HCT116 (cell line): Measurements from ENCODE around the gene SMURF1. TPM values are rescaled to one million over a fixed set of nuclear protein-coding genes. Genes with fewer than 3 reads are reported as not detected.

Source experiments
- ATAC-seq: fragments of 200-7000 bp; cut with Tn5 transposase; 2 replicates; pipeline ENCODE4 v1.9.1; 2020; ENCODE audit warnings: mild to moderate bottlenecking, moderate library complexity
- BruUV-seq: library from RNA; stranded (reverse); fragments of 400-500 nt; replicated peaks from 2 replicates; lab custom pipeline; 2021; lab: Mats Ljungman, UMichigan
- CTCF ChIA-PET: fragments of 300-600 bp; sonication (Branson Sonifier 250); formaldehyde crosslinking; loops from one replicate; lab custom pipeline; 2021; ENCODE audit warnings: antibody characterized with exemption; lab: Charles Lee
- POLR2A ChIA-PET: fragments of 300-600, 350-600 bp; sonication (Branson Sonifier 250); formaldehyde crosslinking; loops from one replicate; lab custom pipeline; 2021; ENCODE audit warnings: antibody characterized with exemption; lab: Charles Lee
- RAD21 ChIA-PET, 2 experiments: fragments of 300-600 bp; sonication (Branson Sonifier 250); formaldehyde crosslinking; loops; one replicate each; lab custom pipeline; 2023; ENCODE audit warnings: low total read pairs in 2 of 2; ENCODE audit not compliant: uncharacterized antibody in 2 of 2, unreplicated experiment in 2 of 2, low non-redundant PET in 1 of 2; lab: Charles Lee
- DNase-seq: peaks from one replicate; pipeline ENCODE4 v3.0.0-alpha.2; 2010; ENCODE audit warnings: low read depth, low spot score
- H2AFZ ChIP-seq: fragments of 200-600 bp; shearing (Covaris generic), sonication (generic); 2 replicates; pipeline ENCODE4 v1.6.1; 2017; ENCODE audit warnings: low read depth, mixed run types, mixed read lengths, antibody characterized with exemption, low read length; ENCODE audit not compliant: poor library complexity, severe bottlenecking
- H3K27ac ChIP-seq: 2 replicates; pipeline ENCODE4 v1.5.1; 2012; ENCODE audit warnings: low read depth, low read length
- H3K27me3 ChIP-seq: fragments of 200-600 bp; sonication (generic); 2 replicates; pipeline ENCODE4 v1.6.1; 2016; ENCODE audit warnings: mixed run types, low read length, mixed read lengths; ENCODE audit not compliant: insufficient read depth
- H3K36me3 ChIP-seq, 2 experiments: fragments of 200-500 bp in 1 of 2; fragments of 200-600 bp in 1 of 2; sonication (Bioruptor generic) in 1 of 2; sonication (generic) in 1 of 2; 2 replicates each; pipeline versions ENCODE4 v1.5.1 to v1.6.1; 2014 to 2016; ENCODE audit warnings: low read length in 2 of 2, inconsistent platforms in 1 of 2, mixed read lengths in 1 of 2, mixed run types in 1 of 2; ENCODE audit not compliant: insufficient read depth in 2 of 2, control insufficient read depth in 1 of 2
- H3K4me1 ChIP-seq, 2 experiments: fragments of 200-600 bp in 1 of 2; sonication (generic) in 1 of 2; 2 replicates each; pipeline versions ENCODE4 v1.5.1 to v1.6.1; 2012 to 2017; ENCODE audit warnings: low read length in 2 of 2, inconsistent platforms in 1 of 2, mild to moderate bottlenecking in 1 of 2, mixed read lengths in 1 of 2, mixed run types in 1 of 2, moderate library complexity in 1 of 2; ENCODE audit not compliant: insufficient read depth in 2 of 2, control insufficient read depth in 1 of 2
- H3K4me2 ChIP-seq: fragments of 200-600 bp; sonication (generic); 2 replicates; pipeline ENCODE4 v1.6.1; 2017; ENCODE audit warnings: mixed run types, low read length, mixed read lengths
- H3K4me3 ChIP-seq, 2 experiments: fragments of 200-600 bp in 1 of 2; sonication (generic) in 1 of 2; replicated peaks in 1 of 2; 2 replicates each; pipeline ENCODE4 v1.5.1; 2011 to 2016; ENCODE audit warnings: low read length in 2 of 2, control low read depth in 1 of 2, low read depth in 1 of 2, mild to moderate bottlenecking in 1 of 2, mixed read lengths in 1 of 2, mixed run types in 1 of 2
- H3K79me2 ChIP-seq: fragments of 200-600 bp; sonication (generic); 2 replicates; pipeline ENCODE4 v1.6.1; 2017; ENCODE audit warnings: mild to moderate bottlenecking, mixed run types, low read length, moderate library complexity, mixed read lengths; ENCODE audit not compliant: insufficient read depth
- H3K9ac ChIP-seq: fragments of 200-600 bp; sonication (generic); 2 replicates; pipeline ENCODE4 v1.6.1; 2016; ENCODE audit warnings: low read length, mixed read lengths
- H3K9me2 ChIP-seq: fragments of 200-600 bp; sonication (generic), shearing (Covaris generic); 2 replicates; pipeline ENCODE4 v1.6.1; 2017; ENCODE audit warnings: mixed run types, mild to moderate bottlenecking, moderate library complexity; ENCODE audit not compliant: insufficient read depth
- H3K9me3 ChIP-seq, 2 experiments: fragments of 200-500 bp in 1 of 2; fragments of 200-600 bp in 1 of 2; sonication (Bioruptor generic) in 1 of 2; sonication (generic) in 1 of 2; 2 replicates each; pipeline ENCODE4 v1.6.1; 2014 to 2017; ENCODE audit warnings: low read length in 2 of 2, mixed read lengths in 2 of 2, inconsistent platforms in 1 of 2, low read depth in 1 of 2, mild to moderate bottlenecking in 1 of 2, mixed run types in 1 of 2, moderate library complexity in 1 of 2; ENCODE audit not compliant: control insufficient read depth in 1 of 2, insufficient read depth in 1 of 2
- H4K20me1 ChIP-seq: fragments of 200-600 bp; sonication (generic), shearing (Covaris generic); 2 replicates; pipeline ENCODE4 v1.6.1; 2017; ENCODE audit warnings: mixed run types, mild to moderate bottlenecking, moderate library complexity; ENCODE audit not compliant: insufficient read depth
- ATF3 ChIP-seq: IDR thresholded peaks from 2 replicates; pipeline ENCODE4 v1.6.1; 2012
- EGR1 ChIP-seq: IDR thresholded peaks from 2 replicates; pipeline ENCODE4 v1.6.1; 2012; ENCODE audit warnings: low read depth
- ELF1 ChIP-seq: IDR thresholded peaks from 2 replicates; pipeline ENCODE4 v1.6.1; 2012; ENCODE audit warnings: low read depth, borderline replicate concordance
- EZH2phosphoT487 ChIP-seq: fragments of 200-600 bp; IDR thresholded peaks from 2 replicates; pipeline ENCODE4 v1.6.1; 2018; ENCODE audit warnings: antibody characterized with exemption, borderline replicate concordance
- JUND ChIP-seq: IDR thresholded peaks from 2 replicates; pipeline ENCODE4 v1.6.1; 2012
- POLR2A ChIP-seq: IDR thresholded peaks from 2 replicates; pipeline ENCODE4 v1.7.0; 2011; ENCODE audit warnings: borderline replicate concordance; ENCODE audit not compliant: insufficient read depth, insufficient read length; ENCODE audit errors: extremely low read depth
- RAD21 ChIP-seq: IDR thresholded peaks from 2 replicates; pipeline ENCODE4 v1.6.1; 2012; ENCODE audit warnings: low read depth, mild to moderate bottlenecking
- REST ChIP-seq: IDR thresholded peaks from 2 replicates; pipeline ENCODE4 v1.6.1; 2012; ENCODE audit warnings: low read depth
- SIN3A ChIP-seq: IDR thresholded peaks from 2 replicates; pipeline ENCODE4 v1.6.1; 2012; ENCODE audit warnings: low read depth
- SRF ChIP-seq: IDR thresholded peaks from 2 replicates; pipeline ENCODE4 v1.6.1; 2012; ENCODE audit warnings: low read depth
- YY1 ChIP-seq: IDR thresholded peaks from 2 replicates; pipeline ENCODE4 v1.6.1; 2011; ENCODE audit warnings: low read length, low read depth, moderate library complexity, mild to moderate bottlenecking; ENCODE audit not compliant: insufficient replicate concordance; ENCODE audit errors: extremely low read depth
- ZNF274 ChIP-seq: fragments of 200-500 bp; sonication (Bioruptor generic); IDR thresholded peaks from 2 replicates; pipeline ENCODE4 v1.6.1; 2014; ENCODE audit warnings: mild to moderate bottlenecking, low read depth, low read length, inconsistent platforms
- intact Hi-C: fragments of 100-400 bp; cut with micrococcal nuclease; formaldehyde crosslinking; loops from 2 replicates; pipeline ENCODE4 v1.10.0; 2022
- total RNA-seq: library from RNA; stranded (reverse); gene quantifications from one replicate; pipeline ENCODE4 v1.2.1, GENCODE V29; 2021; ENCODE audit not compliant: unreplicated experiment

Gene SMURF1
- total RNA-seq, 1 experiment from 2014 or later, result 24.6 TPM

GRCh38 chr7:99054781-99055180 lies 89.1 kb downstream of the SMURF1 start:
- ChIA-PET POLR2A (no interaction called here), CTCF (no interaction called here), RAD21 (no interaction called here)
- TF ChIP-seq YY1 (no peak), EGR1 (no peak), SIN3A (no peak), ELF1 (no peak), SRF (no peak), POLR2A (no peak), JUND (no peak), RAD21 (no peak)
- H3K36me3 ChIP-seq, result peaks cover 30% of the 10 kb centered on the region in 2 experiments
- no peaks in the 10 kb centered on the region for H4K20me1 ChIP-seq
- H3K9ac ChIP-seq, result no peak overlapping the region
- H3K9me2 ChIP-seq, result no peaks in the 10 kb centered on the region
- no TSS peak for BruUV-seq
- H3K9me3 ChIP-seq, result no peaks in the 10 kb centered on the region
- no peak overlapping the region for H3K4me3 ChIP-seq
- intact Hi-C loops, result no loop called here
- no peak overlapping the region for H3K27ac ChIP-seq
- no peak for DNase-seq
- H2AFZ ChIP-seq, result no peak overlapping the region
- ATAC-seq, result no peak
- H3K4me1 ChIP-seq, result peaks cover 0 to 12% of the 10 kb centered on the region in 2 experiments; a peak in 1 of 4 replicates
- no peaks in the 10 kb centered on the region for H3K79me2 ChIP-seq
- no peaks in the 10 kb centered on the region for H3K27me3 ChIP-seq
- H3K4me2 ChIP-seq, result no peak overlapping the region

- intact Hi-C loops, result no loop called here
- ChIA-PET CTCF (interaction anchor here (1.5 kb wide), 1 partner anchor 11 kb away, joined by 3 read pairs; no protein-coding TSS in a partner anchor), POLR2A (no interaction called here), RAD21 (no interaction called here)
- H3K27me3 ChIP-seq, result no peaks in the 10 kb centered on the region
- TF ChIP-seq EZH2phosphoT487 (no peak), REST (no peak), RAD21 (no peak), SRF (no peak), ATF3 (no peak), POLR2A (no peak), ZNF274 (no peak)
- H3K4me3 ChIP-seq, result no peak overlapping the region
- ATAC-seq (no peak), DNase-seq (no peak)
- no peak overlapping the region for H2AFZ ChIP-seq
- H3K9ac ChIP-seq, result no peak overlapping the region
- peaks cover 0 to 12% of the 10 kb centered on the region in 2 experiments; a peak in 1 of 4 replicates for H3K4me1 ChIP-seq
- no TSS peak for BruUV-seq
- H3K9me2 ChIP-seq, result no peaks in the 10 kb centered on the region
- no peaks in the 10 kb centered on the region for H4K20me1 ChIP-seq
- no peak overlapping the region for H3K27ac ChIP-seq
- H3K79me2 ChIP-seq, result no peaks in the 10 kb centered on the region
- H3K36me3 ChIP-seq, result peaks cover 33 to 39% of the 10 kb centered on the region in 2 experiments
- H3K9me3 ChIP-seq, result no peaks in the 10 kb centered on the region
- H3K4me2 ChIP-seq, result no peak overlapping the region
Observed at GRCh38 chr7:99050971-99051370, 92.9 kb downstream of the SMURF1 start.
